ENCODE measurements around the gene PTGDS.

GRCh38 chr9:137011907-137012675 lies 34.8 kb downstream of the PTGDS start:
- TF ChIP-seq CTCF (IDR thresholded peaks at IDR 0.05) (no peak), POLR2A (IDR thresholded peaks at IDR 0.05) (no peak)
